GM12865 (cell line): ENCODE measurements around the gene SV2C.

Experiments used
- DNase-seq: peaks from one replicate; pipeline ENCODE4 v3.0.0; 2010; ENCODE audit warnings: low read depth
- H3K4me3 ChIP-seq: 2 replicates; pipeline ENCODE4 v1.5.1; 2011; ENCODE audit warnings: mild to moderate bottlenecking, low read depth, low read length, control low read depth
- TF ChIP-seq, protein P1 (sequence below): IDR thresholded peaks from 2 replicates; pipeline ENCODE4 v1.5.1; 2011; ENCODE audit warnings: low read length, control low read depth, low read depth, inconsistent platforms; ENCODE audit not compliant: insufficient read depth; ENCODE audit errors: missing control alignments

The SV2C gene

DNA sequence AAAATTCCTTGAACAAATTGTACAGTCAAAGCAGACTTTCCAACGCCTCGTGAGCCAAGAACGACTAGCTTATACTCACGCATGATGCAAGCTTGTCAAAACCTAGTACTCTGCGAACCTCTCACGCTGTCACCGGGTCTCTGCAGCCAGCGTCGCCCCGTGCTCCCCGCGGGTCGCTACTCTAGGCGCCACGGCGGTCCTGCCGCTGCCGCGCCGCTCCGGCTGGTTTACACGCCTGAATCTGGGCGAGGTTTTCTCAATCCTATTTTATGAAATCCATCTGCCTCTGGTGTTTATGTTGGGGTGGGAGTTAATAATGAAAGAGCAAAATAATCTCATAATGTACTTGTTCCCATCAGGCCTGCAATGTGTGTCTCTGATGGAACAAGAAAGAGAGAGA lies 90.9 kb downstream of the SV2C start:
- TF ChIP-seq, protein P1, sequence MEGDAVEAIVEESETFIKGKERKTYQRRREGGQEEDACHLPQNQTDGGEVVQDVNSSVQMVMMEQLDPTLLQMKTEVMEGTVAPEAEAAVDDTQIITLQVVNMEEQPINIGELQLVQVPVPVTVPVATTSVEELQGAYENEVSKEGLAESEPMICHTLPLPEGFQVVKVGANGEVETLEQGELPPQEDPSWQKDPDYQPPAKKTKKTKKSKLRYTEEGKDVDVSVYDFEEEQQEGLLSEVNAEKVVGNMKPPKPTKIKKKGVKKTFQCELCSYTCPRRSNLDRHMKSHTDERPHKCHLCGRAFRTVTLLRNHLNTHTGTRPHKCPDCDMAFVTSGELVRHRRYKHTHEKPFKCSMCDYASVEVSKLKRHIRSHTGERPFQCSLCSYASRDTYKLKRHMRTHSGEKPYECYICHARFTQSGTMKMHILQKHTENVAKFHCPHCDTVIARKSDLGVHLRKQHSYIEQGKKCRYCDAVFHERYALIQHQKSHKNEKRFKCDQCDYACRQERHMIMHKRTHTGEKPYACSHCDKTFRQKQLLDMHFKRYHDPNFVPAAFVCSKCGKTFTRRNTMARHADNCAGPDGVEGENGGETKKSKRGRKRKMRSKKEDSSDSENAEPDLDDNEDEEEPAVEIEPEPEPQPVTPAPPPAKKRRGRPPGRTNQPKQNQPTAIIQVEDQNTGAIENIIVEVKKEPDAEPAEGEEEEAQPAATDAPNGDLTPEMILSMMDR = no peak

DNA sequence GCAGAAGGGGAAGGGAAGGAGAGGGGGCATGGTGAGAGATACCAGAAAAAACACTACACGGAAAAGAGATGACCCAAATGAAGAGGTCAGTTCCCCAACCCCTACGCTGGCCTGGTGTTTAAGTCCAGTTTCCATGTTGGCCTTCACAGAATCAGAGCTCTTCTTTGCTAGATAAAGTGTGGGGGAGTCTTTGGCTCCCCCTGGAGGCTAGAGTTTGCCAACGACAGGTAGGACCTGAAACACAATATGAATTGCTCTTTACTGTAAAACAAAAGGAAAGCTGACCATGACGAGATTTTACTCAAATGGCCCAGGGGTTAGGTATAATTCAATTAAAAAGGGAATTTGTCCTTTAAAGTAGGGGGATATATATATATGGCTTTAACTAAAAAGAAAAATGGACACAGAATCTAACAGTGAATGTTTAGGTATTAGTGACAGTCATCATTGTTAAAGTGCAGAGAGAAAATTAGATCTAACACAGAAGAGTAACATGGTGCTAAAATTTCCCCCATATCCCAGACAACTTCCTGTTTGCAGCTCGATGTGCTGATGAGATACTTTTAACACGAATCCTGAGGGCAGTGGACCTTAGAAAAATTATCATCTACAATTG lies 92.0 kb downstream of the SV2C start:
- no peak overlapping the region; the same call in 1 of the 2 replicates for H3K4me3 ChIP-seq
- DNase-seq = peak; percentile 80
- TF ChIP-seq, protein P1 = peak; percentile 83

More for the DNA sequence above, 90.9 kb downstream of the SV2C start:
- DNase-seq = no peak
- no peak overlapping the region for H3K4me3 ChIP-seq

DNA sequence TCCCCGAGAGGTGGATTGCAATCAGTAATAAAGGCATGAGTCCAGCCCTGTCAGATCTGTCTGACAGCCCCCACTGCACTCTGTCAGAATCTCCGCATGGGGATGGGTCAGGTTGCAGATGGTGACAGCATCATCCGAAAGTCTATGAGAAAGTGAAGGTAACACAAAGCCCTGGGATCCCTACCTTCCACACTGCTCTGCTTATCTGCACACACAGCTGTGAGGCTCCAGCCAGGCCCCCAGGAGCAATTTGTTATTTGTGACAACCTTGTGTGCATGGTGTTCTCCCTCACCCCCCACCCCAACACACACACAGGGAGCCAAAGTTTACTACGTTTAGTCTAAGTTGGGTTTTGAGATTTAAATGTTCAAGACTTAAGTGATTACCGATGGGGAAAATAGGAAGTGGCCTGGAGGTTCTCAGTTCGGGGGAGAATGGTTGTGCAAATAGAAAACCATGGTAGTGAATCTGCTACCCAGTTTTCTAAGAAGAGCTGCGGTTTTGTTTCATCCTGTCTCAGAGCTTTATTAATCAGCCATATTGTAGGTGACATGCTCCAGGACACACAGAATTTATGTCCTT lies 92.7 kb downstream of the SV2C start:
- peak overlapping the region; percentile 0 for H3K4me3 ChIP-seq
- peak; percentile 83 for DNase-seq
- TF ChIP-seq, protein P1 = no peak

DNA sequence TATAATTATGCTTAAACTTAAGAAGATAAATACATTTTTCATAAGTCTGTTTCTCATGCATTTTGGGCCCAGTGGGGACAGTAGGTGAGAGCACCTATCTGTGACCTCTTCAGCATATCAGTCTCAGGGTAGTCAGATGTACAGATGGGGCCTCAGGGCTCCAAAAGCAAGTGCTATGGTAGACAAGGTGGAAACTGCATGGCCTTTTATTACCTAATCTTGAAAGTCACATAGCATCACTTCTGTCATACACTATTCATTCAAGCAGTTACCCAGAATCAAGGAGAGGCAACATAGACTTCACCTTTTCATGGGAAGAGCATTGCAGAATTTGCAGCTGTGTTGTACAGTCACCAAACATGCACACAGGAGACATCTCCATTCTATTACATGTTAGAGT lies 94.8 kb downstream of the SV2C start:
- TF ChIP-seq, protein P1 = no peak
- H3K4me3 ChIP-seq = no peak overlapping the region
- DNase-seq = peak; percentile 29

DNA sequence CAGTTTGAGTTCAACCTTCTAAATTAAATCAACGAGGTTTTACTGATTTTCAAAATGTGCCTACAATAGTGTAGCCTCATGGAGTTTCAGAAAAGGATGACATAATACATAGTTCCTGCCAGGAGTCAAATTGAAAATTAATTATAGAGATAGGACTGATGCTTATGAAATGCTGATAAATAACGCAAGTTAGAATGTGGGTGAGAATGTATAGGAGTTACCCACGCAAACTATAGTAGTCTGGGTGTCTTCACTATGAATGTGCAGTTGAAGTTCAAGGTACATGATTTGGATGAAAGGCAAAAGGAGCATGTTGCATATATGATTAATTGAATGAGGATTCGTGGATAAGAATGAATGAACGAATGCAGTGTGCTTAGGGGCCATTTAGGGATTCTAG lies 95.7 kb downstream of the SV2C start:
- DNase-seq = no peak
- TF ChIP-seq, protein P1 = no peak
- no peak overlapping the region for H3K4me3 ChIP-seq

DNA sequence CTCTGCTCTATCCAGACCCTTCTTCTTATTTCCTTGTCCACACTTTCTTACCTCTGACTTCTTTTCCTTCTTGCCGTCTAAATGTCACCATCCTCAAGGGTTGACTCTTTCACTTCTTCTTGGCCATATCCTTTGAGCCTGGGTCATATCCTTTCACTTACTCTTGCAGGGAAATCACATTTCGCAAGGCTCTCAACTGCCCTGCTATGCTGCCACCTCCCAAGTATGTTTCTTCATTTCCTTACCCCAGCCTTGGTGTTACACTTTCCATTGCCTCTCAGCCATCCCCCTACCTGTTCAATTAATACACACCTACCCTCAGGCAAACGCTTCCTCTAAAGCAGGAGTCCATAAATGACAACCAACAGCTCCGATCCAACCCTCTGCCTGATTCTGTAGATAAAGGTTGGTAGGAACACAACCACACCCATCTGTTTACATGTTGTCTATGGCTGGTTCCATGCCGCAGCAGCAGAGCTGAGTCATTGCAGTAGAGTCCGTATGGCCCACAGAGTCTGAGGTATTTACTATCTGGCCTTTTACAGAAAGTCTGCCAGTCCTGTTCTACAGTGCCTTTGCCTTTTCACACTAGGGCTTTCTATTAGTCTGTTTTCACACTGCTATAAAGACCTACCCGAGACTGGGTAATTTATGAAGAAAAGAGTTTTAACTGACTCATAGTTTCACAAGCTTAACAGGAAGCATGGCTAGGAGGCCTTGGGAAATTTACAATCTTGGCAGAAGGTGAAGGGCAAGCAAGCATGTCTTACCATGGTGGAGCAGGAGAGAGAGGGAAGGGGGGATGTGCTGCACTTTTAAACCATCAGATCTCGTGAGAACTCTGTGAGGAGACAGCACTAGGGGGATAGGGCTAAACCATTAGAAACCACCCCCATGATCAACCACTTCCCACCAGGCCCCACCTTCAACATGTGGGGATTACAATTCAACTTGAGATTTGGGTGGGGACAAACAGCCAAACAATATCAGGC lies 97.9 kb downstream of the SV2C start:
- TF ChIP-seq, protein P1 = no peak
- H3K4me3 ChIP-seq = no peak overlapping the region
- peak; percentile 89 for DNase-seq
